Left lung (tissue), 10 donors: Measurements from ENCODE around the gene HIVEP2. TPM values are rescaled to one million over a fixed set of nuclear protein-coding genes. Genes with fewer than 3 reads are reported as not detected.

Experiments used
- ATAC-seq: fragments of 200-7000 bp; cut with Tn5 transposase; one replicate; pipeline ENCODE4 v1.9.1; 2020; ENCODE audit warnings: moderate library complexity
- DNase-seq, 4 donors: peaks; one replicate each; pipeline ENCODE4 v3.0.0-alpha.2; 2013 to 2020
- H3K27ac ChIP-seq, 2 donors: fragments of 200-600 bp; sonication (generic) in 1 of 2; one replicate each; pipeline versions ENCODE4 v1.5.0 to v1.8.0; 2020 to 2021
- H3K27me3 ChIP-seq, 2 donors: fragments of 200-600 bp; sonication (generic) in 1 of 2; one replicate each; pipeline versions ENCODE4 v1.5.0 to v1.8.0; 2020 to 2021
- H3K36me3 ChIP-seq, 2 donors: fragments of 200-600 bp; sonication (generic) in 1 of 2; one replicate each; pipeline versions ENCODE4 v1.5.0 to v1.8.0; 2020 to 2021
- H3K4me1 ChIP-seq, 2 donors: fragments of 200-600 bp; one replicate each; pipeline ENCODE4 v1.8.0; 2021
- H3K4me3 ChIP-seq, 2 donors: fragments of 200-600 bp; sonication (generic) in 1 of 2; one replicate each; pipeline versions ENCODE4 v1.5.0 to v1.8.0; 2020 to 2021; ENCODE audit warnings: mild to moderate bottlenecking in 1 of 2
- H3K9me3 ChIP-seq, 2 donors: fragments of 200-600 bp; sonication (generic) in 1 of 2; one replicate each; pipeline versions ENCODE4 v1.5.0 to v1.8.0; 2020 to 2021
- CTCF ChIP-seq, 2 donors: fragments of 200-600 bp; sonication (generic) in 1 of 2; IDR thresholded peaks; one replicate each; pipeline versions ENCODE4 v1.5.0 to v1.8.0; 2021; ENCODE audit warnings: antibody characterized with exemption in 2 of 2
- intact Hi-C, 2 donors: fragments of 100-400 bp; cut with DNase I; formaldehyde crosslinking; loops; one replicate each; pipeline versions ENCODE4 v1.11.2 to v1.14.2; 2022
- polyA plus RNA-seq, 6 donors: library from polyadenylated mRNA; unstranded; fragments of 120-200 nt; gene quantifications; one replicate each; pipeline ENCODE4 v1.2.1, GENCODE V29; 2013; ENCODE audit not compliant: insufficient read length in 6 of 6
- total RNA-seq, 2 donors: library from RNA; stranded (reverse); fragmentation: NEBNext Ultra II Directional; extraction: Animal tissue kit (Norgen Biotek cat#: 25700); gene quantifications; one replicate each; pipeline ENCODE4 v1.2.1, GENCODE V29; 2021
- donor health status: DM: no; HTN: yes; CAD: no.
- donor health status: DM: no; HTN: no; CAD: no.

Gene HIVEP2
- total and polyA plus RNA-seq, 8 donors = 11.5 to 16.6 (median 13.1) TPM

- H3K9me3 ChIP-seq = no peaks in the 10 kb centered on the region
- no peaks in the 10 kb centered on the region for H3K4me1 ChIP-seq
- ATAC-seq = no peak
- intact Hi-C loops = no loop called here
- no peak for DNase-seq
- H3K4me3 ChIP-seq = no peak overlapping the region
- H3K27ac ChIP-seq = no peak overlapping the region
- no peak for TF ChIP-seq CTCF (IDR thresholded peaks at IDR 0.05)
- no peaks in the 10 kb centered on the region for H3K27me3 ChIP-seq
- no peaks in the 10 kb centered on the region for H3K36me3 ChIP-seq
Observed at GRCh38 chr6:142790257-142790656, 154.7 kb downstream of the HIVEP2 start.

- Histone ChIP-seq H3K4me1 (peaks cover 0 to 11% of the 10 kb centered on the region in 2 donors), H3K27me3 (no peaks in the 10 kb centered on the region)
- TF ChIP-seq CTCF (IDR thresholded peaks at IDR 0.05) = no peak
Observed at GRCh38 chr6:142787422-142787821, 157.6 kb downstream of the HIVEP2 start.

GRCh38 chr6:142786476-142786875 is 158.5 kb downstream of the HIVEP2 start:
- Histone ChIP-seq H3K9me3 (no peaks in the 10 kb centered on the region), H3K4me3 (no peak overlapping the region), H3K27me3 (no peaks in the 10 kb centered on the region), H3K36me3 (no peaks in the 10 kb centered on the region), H3K27ac (no peak overlapping the region), H3K4me1 (peaks cover 0 to 11% of the 10 kb centered on the region in 2 donors)
- TF ChIP-seq CTCF (IDR thresholded peaks at IDR 0.05) = no peak
- intact Hi-C loops = no loop called here
- ATAC-seq = no peak
- DNase-seq = no peak

More at GRCh38 chr6:142787422-142787821, 157.6 kb downstream of the HIVEP2 start:
- intact Hi-C loops = no loop called here
- H3K9me3 ChIP-seq = no peaks in the 10 kb centered on the region
- no peak overlapping the region for H3K27ac ChIP-seq
- no peaks in the 10 kb centered on the region for H3K36me3 ChIP-seq
- ATAC-seq (no peak), DNase-seq (no peak)
- no peak overlapping the region for H3K4me3 ChIP-seq

GRCh38 chr6:142784344-142784743 is 160.6 kb downstream of the HIVEP2 start:
- no peak overlapping the region for H3K27ac ChIP-seq
- ATAC-seq (peak; percentile 97), DNase-seq (peak in 1 of 4 donors; percentile 46)
- no peaks in the 10 kb centered on the region for H3K27me3 ChIP-seq
- H3K36me3 ChIP-seq = no peaks in the 10 kb centered on the region
- H3K4me1 ChIP-seq = peaks cover 0 to 11% of the 10 kb centered on the region in 2 donors
- no peaks in the 10 kb centered on the region for H3K9me3 ChIP-seq
- TF ChIP-seq CTCF (IDR thresholded peaks at IDR 0.05) = no peak
- intact Hi-C loops = no loop called here
- no peak overlapping the region for H3K4me3 ChIP-seq

GRCh38 chr6:142783499-142783898 is 161.5 kb downstream of the HIVEP2 start:
- Histone ChIP-seq H3K27ac (no peak overlapping the region), H3K27me3 (no peaks in the 10 kb centered on the region), H3K4me1 (peaks cover 0 to 11% of the 10 kb centered on the region in 2 donors), H3K4me3 (no peak overlapping the region), H3K9me3 (no peaks in the 10 kb centered on the region), H3K36me3 (no peaks in the 10 kb centered on the region)
- TF ChIP-seq CTCF (IDR thresholded peaks at IDR 0.05) = no peak
- intact Hi-C loops = no loop called here
- no peak for ATAC-seq
- no peak for DNase-seq
